Measurements from ENCODE around the gene THSD7A. TPM values are rescaled to one million over a fixed set of nuclear protein-coding genes. Genes with fewer than 3 reads are reported as not detected.

The THSD7A gene
- total and polyA plus RNA-seq, 2 of the 4 experiments (the other 2 are of a cell fraction): 0.02 to 0.18 TPM

- no peak overlapping the region for H3K27ac ChIP-seq (ENCODE audit: insufficient read depth, low read length)
- no CpG with 5 or more reads among the region's 1 CpG for WGBS, 2 experiments (ENCODE audit: extremely low coverage in 2 of 2, insufficient read length in 1 of 2)
- H3K23ac ChIP-seq (ENCODE audit: low read depth, low read length): no peak overlapping the region
- ChIA-PET CTCF (no interaction called here), POLR2A (ENCODE audit: unreplicated experiment) (no interaction called here)
- no peak overlapping the region for H2AFZ ChIP-seq (replicated peaks; ENCODE audit: low read length, poor library complexity)
- in situ Hi-C loops (cut with MboI; ENCODE audit: low sequenced_read_pairs): no loop called here
- no peak overlapping the region for H2BK20ac ChIP-seq (ENCODE audit: low read depth, low read length)
- DNase-seq: no peak
- H3K79me1 ChIP-seq (ENCODE audit: low read depth in 1 of 2, low read length in 2 of 2): no peaks in the 10 kb centered on the region
- no peak overlapping the region for H4K91ac ChIP-seq (ENCODE audit: insufficient read depth, low read depth, low read length)
- H3K9ac ChIP-seq (ENCODE audit: low read depth, low read length): no peak overlapping the region
- dilution Hi-C loops (cut with HindIII; ENCODE audit: low sequenced_read_pairs, unreplicated experiment): no loop called here
- no peak overlapping the region for H3K14ac ChIP-seq (replicated peaks; ENCODE audit: low read depth, low read length)
- H3K4me1 ChIP-seq (ENCODE audit: control insufficient read depth, insufficient read depth, low read length): no peaks in the 10 kb centered on the region
- no peak for ATAC-seq (ENCODE audit: low read depth)
- H3K4ac ChIP-seq (ENCODE audit: low read depth, low read length): no peak overlapping the region
- H4K5ac ChIP-seq (ENCODE audit: low read depth, low read length): no peak overlapping the region
- intact Hi-C loops (cut with micrococcal nuclease): no loop called here
- H4K8ac ChIP-seq (ENCODE audit: low read depth in 2 of 2, low read length in 2 of 2): no peak overlapping the region
- no peak overlapping the region for H3K18ac ChIP-seq (ENCODE audit: low read depth, low read length)
- H3K9me3 ChIP-seq (ENCODE audit: control insufficient read depth, insufficient read depth, low read length): no peaks in the 10 kb centered on the region
- H3K4me2 ChIP-seq (ENCODE audit: low read depth, low read length): no peak overlapping the region
- H3K9me1 ChIP-seq (ENCODE audit: insufficient read depth, low read length): no peaks in the 10 kb centered on the region
- H3K27me3 ChIP-seq (ENCODE audit: control insufficient read depth, insufficient read depth, low read length): no peaks in the 10 kb centered on the region
- H3K56ac ChIP-seq (ENCODE audit: extremely low read depth, insufficient read depth, low read length): no peak overlapping the region
- H3K36me3 ChIP-seq (ENCODE audit: control insufficient read depth, insufficient read depth, low read length): no peaks in the 10 kb centered on the region
- no peak overlapping the region for H2AK9ac ChIP-seq (replicated peaks; ENCODE audit: low read depth, low read length, poor library complexity)
- H2AK5ac ChIP-seq (ENCODE audit: low read depth, low read length): no peak overlapping the region
- H2BK5ac ChIP-seq (ENCODE audit: low read depth, low read length, poor library complexity, severe bottlenecking): no peak overlapping the region
- no peaks in the 10 kb centered on the region for H4K20me1 ChIP-seq (ENCODE audit: insufficient read depth, low read length)
- H3K4me3 ChIP-seq (ENCODE audit: insufficient read depth, low read depth, low read length): no peak overlapping the region
- no peak overlapping the region for H2BK15ac ChIP-seq (ENCODE audit: low read depth, low read length)
- BruUV-seq (replicated peaks): no TSS peak
- TF ChIP-seq MAZ (IDR thresholded peaks at IDR 0.05; ENCODE audit: borderline replicate concordance, low read depth, low read length): no peak
- TF ChIP-seq POLR2A (IDR thresholded peaks at IDR 0.05; ENCODE audit: low read depth, low read length): no peak
- TF ChIP-seq MXI1 (IDR thresholded peaks at IDR 0.05; ENCODE audit: borderline replicate concordance, low read depth, low read length): no peak
- TF ChIP-seq MAFK (IDR thresholded peaks at IDR 0.05; ENCODE audit: low read depth, low read length): no peak
- TF ChIP-seq USF2 (IDR thresholded peaks at IDR 0.05; ENCODE audit: low read depth, low read length): no peak
- no peak for TF ChIP-seq CTCF (conservative IDR thresholded peaks at IDR 0.05; ENCODE audit: low read depth, low read length)
- TF ChIP-seq BHLHE40 (IDR thresholded peaks at IDR 0.05; ENCODE audit: low read depth, low read length): no peak
- TF ChIP-seq, protein P1, sequence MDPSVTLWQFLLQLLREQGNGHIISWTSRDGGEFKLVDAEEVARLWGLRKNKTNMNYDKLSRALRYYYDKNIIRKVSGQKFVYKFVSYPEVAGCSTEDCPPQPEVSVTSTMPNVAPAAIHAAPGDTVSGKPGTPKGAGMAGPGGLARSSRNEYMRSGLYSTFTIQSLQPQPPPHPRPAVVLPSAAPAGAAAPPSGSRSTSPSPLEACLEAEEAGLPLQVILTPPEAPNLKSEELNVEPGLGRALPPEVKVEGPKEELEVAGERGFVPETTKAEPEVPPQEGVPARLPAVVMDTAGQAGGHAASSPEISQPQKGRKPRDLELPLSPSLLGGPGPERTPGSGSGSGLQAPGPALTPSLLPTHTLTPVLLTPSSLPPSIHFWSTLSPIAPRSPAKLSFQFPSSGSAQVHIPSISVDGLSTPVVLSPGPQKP (IDR thresholded peaks at IDR 0.05; ENCODE audit: borderline replicate concordance, low read depth, low read length): no peak
- TF ChIP-seq RCOR1 (IDR thresholded peaks at IDR 0.05; ENCODE audit: insufficient replicate concordance, low read length): no peak
- TF ChIP-seq CEBPB (IDR thresholded peaks at IDR 0.05; ENCODE audit: low read depth, low read length): no peak
- no peak for TF ChIP-seq SMC3 (IDR thresholded peaks at IDR 0.05; ENCODE audit: low read depth, low read length)
- no peak for TF ChIP-seq RAD21 (IDR thresholded peaks at IDR 0.05; ENCODE audit: low read length)
- TF ChIP-seq NFE2L2 (IDR thresholded peaks at IDR 0.05; ENCODE audit: low read depth, low read length): no peak
- TF ChIP-seq RFX5 (IDR thresholded peaks at IDR 0.05; ENCODE audit: low read depth, low read length): no peak
- no peak for TF ChIP-seq FOS (IDR thresholded peaks at IDR 0.05; ENCODE audit: low read depth, low read length)
- TF ChIP-seq CHD1 (IDR thresholded peaks at IDR 0.05; ENCODE audit: low read depth, low read length): no peak
- no peak overlapping the region for H2BK120ac ChIP-seq (ENCODE audit: low read depth, low read length)
These were observed 104.1 kb downstream of the THSD7A start for GRCh38 chr7:11727864-11728263.

Data from IMR-90 (cell line).